ENCODE results near the gene ATG10.

DNA sequence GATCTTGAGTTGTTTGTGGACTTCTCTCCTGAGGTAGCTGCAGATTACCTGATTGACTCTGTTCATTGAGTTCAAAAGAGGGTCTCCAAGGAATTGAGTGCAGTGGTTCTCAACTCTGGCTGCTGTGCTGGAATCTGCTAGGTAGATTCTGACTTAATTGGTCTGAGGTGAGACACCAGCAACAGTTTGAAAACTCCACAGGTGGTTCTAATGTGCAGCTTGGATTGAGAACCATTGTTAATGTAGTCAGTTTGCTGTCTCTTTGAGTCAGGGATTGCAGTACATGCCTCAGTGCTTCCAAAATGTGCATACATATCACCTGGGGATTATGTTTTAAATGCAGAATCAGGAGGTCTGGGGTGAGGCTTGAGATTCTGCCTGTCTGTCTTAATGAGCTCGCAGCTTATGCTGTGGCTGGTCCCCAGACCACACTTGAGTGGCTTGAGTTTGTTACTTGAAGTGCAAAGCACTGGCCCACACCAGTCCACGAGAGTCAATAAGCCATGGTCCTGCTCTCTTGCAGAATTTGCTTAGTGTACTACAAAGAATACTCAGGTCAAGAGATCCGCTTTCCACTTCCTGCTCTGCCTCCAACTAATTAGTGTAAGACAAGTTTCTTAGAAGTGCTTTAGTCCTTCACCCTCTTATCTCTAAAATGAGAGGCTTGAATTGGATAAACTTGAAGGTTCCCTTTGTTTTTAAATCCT is 82.3 kb downstream of the ATG10 start:
- TF ChIP-seq, protein P1, sequence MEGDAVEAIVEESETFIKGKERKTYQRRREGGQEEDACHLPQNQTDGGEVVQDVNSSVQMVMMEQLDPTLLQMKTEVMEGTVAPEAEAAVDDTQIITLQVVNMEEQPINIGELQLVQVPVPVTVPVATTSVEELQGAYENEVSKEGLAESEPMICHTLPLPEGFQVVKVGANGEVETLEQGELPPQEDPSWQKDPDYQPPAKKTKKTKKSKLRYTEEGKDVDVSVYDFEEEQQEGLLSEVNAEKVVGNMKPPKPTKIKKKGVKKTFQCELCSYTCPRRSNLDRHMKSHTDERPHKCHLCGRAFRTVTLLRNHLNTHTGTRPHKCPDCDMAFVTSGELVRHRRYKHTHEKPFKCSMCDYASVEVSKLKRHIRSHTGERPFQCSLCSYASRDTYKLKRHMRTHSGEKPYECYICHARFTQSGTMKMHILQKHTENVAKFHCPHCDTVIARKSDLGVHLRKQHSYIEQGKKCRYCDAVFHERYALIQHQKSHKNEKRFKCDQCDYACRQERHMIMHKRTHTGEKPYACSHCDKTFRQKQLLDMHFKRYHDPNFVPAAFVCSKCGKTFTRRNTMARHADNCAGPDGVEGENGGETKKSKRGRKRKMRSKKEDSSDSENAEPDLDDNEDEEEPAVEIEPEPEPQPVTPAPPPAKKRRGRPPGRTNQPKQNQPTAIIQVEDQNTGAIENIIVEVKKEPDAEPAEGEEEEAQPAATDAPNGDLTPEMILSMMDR (IDR thresholded peaks at IDR 0.05): no peak
- TF ChIP-seq EP300 (IDR thresholded peaks at IDR 0.05): no peak
- TF ChIP-seq POLR2AphosphoS5 (IDR thresholded peaks at IDR 0.05): no peak
- no peak for TF ChIP-seq POLR2A (IDR thresholded peaks at IDR 0.05)

Data from gastroesophageal sphincter (tissue), 3 donors.